ENCODE data around the gene ZNF644. TPM values are rescaled to one million over a fixed set of nuclear protein-coding genes. Genes with fewer than 3 reads are reported as not detected.

The ZNF644 gene
- total RNA-seq, 1 donor from 2014 or later, result 60.4 TPM

GRCh38 chr1:90995311-90995894 lies 26.4 kb downstream of the ZNF644 start:
- Mint-ChIP-seq H3K27me3 (ENCODE audit: insufficient read depth) (no peaks in the 10 kb centered on the region), H3K4me1 (ENCODE audit: low read depth) (peaks cover 59% of the 10 kb centered on the region), H3K4me3 (no peak overlapping the region), H3K27ac (no peak overlapping the region), H3K9me3 (peaks cover 26% of the 10 kb centered on the region), H3K36me3 (ENCODE audit: low read depth) (peaks cover 56% of the 10 kb centered on the region)
- DNase-seq (ENCODE audit: low spot score), result no peak
- intact Hi-C loops (cut with micrococcal nuclease), result no loop called here

GRCh38 chr1:90994461-90994860 lies 27.4 kb downstream of the ZNF644 start:
- no peaks in the 10 kb centered on the region for H3K27me3 Mint-ChIP-seq (ENCODE audit: insufficient read depth)
- DNase-seq (ENCODE audit: low spot score), result no peak
- intact Hi-C loops (cut with micrococcal nuclease), result no loop called here
- H3K9me3 Mint-ChIP-seq, result peaks cover 32% of the 10 kb centered on the region
- no peak overlapping the region for H3K27ac Mint-ChIP-seq
- peaks cover 49% of the 10 kb centered on the region for H3K4me1 Mint-ChIP-seq (ENCODE audit: low read depth)
- no peak overlapping the region for H3K4me3 Mint-ChIP-seq
- peaks cover 58% of the 10 kb centered on the region for H3K36me3 Mint-ChIP-seq (ENCODE audit: low read depth)

- intact Hi-C loops (cut with micrococcal nuclease), result no loop called here
- DNase-seq (ENCODE audit: low spot score), result no peak
- Mint-ChIP-seq H3K4me1 (ENCODE audit: low read depth) (peaks cover 40% of the 10 kb centered on the region), H3K27ac (no peak overlapping the region), H3K27me3 (ENCODE audit: insufficient read depth) (no peaks in the 10 kb centered on the region), H3K36me3 (ENCODE audit: low read depth) (peaks cover 62% of the 10 kb centered on the region), H3K4me3 (no peak overlapping the region), H3K9me3 (peaks cover 36% of the 10 kb centered on the region)
Observed at GRCh38 chr1:90993245-90993644, 28.6 kb downstream of the ZNF644 start.

- H3K4me1 Mint-ChIP-seq (ENCODE audit: low read depth), result peaks cover 41% of the 10 kb centered on the region
- H3K36me3 Mint-ChIP-seq (ENCODE audit: low read depth), result peaks cover 64% of the 10 kb centered on the region
- H3K27ac Mint-ChIP-seq, result no peak overlapping the region
- DNase-seq (ENCODE audit: low spot score), result no peak
- H3K4me3 Mint-ChIP-seq, result no peak overlapping the region
- no peaks in the 10 kb centered on the region for H3K27me3 Mint-ChIP-seq (ENCODE audit: insufficient read depth)
- intact Hi-C loops (cut with micrococcal nuclease), result no loop called here
- peaks cover 49% of the 10 kb centered on the region for H3K9me3 Mint-ChIP-seq
Observed at GRCh38 chr1:90990779-90991178, 31.1 kb downstream of the ZNF644 start.

- DNase-seq (ENCODE audit: low spot score), result no peak
- peaks cover 37% of the 10 kb centered on the region for H3K4me1 Mint-ChIP-seq (ENCODE audit: low read depth)
- no peaks in the 10 kb centered on the region for H3K27me3 Mint-ChIP-seq (ENCODE audit: insufficient read depth)
- H3K36me3 Mint-ChIP-seq (ENCODE audit: low read depth), result peaks cover 59% of the 10 kb centered on the region
- intact Hi-C loops (cut with micrococcal nuclease), result no loop called here
- H3K27ac Mint-ChIP-seq, result no peak overlapping the region
- no peak overlapping the region for H3K4me3 Mint-ChIP-seq
- H3K9me3 Mint-ChIP-seq, result peaks cover 49% of the 10 kb centered on the region
Observed at GRCh38 chr1:90989990-90990389, 31.8 kb downstream of the ZNF644 start.

- H3K4me3 Mint-ChIP-seq, result no peak overlapping the region
- peaks cover 30% of the 10 kb centered on the region for H3K4me1 Mint-ChIP-seq (ENCODE audit: low read depth)
- no peaks in the 10 kb centered on the region for H3K27me3 Mint-ChIP-seq (ENCODE audit: insufficient read depth)
- peaks cover 49% of the 10 kb centered on the region for H3K9me3 Mint-ChIP-seq
- DNase-seq (ENCODE audit: low spot score), result no peak
- peaks cover 56% of the 10 kb centered on the region for H3K36me3 Mint-ChIP-seq (ENCODE audit: low read depth)
- no peak overlapping the region for H3K27ac Mint-ChIP-seq
- intact Hi-C loops (cut with micrococcal nuclease), result no loop called here
Observed at GRCh38 chr1:90989302-90989701, 32.5 kb downstream of the ZNF644 start.

- no peak for DNase-seq (ENCODE audit: low spot score)
- peaks cover 58% of the 10 kb centered on the region for H3K36me3 Mint-ChIP-seq (ENCODE audit: low read depth)
- intact Hi-C loops (cut with micrococcal nuclease), result no loop called here
- H3K4me3 Mint-ChIP-seq, result no peak overlapping the region
- H3K27me3 Mint-ChIP-seq (ENCODE audit: insufficient read depth), result no peaks in the 10 kb centered on the region
- no peak overlapping the region for H3K27ac Mint-ChIP-seq
- H3K9me3 Mint-ChIP-seq, result peaks cover 44% of the 10 kb centered on the region
- peaks cover 19% of the 10 kb centered on the region for H3K4me1 Mint-ChIP-seq (ENCODE audit: low read depth)
Observed at GRCh38 chr1:90987841-90988240, 34.0 kb downstream of the ZNF644 start.

GRCh38 chr1:90986953-90987352 lies 34.9 kb downstream of the ZNF644 start:
- intact Hi-C loops (cut with micrococcal nuclease), result no loop called here
- no peak overlapping the region for H3K27ac Mint-ChIP-seq
- H3K4me1 Mint-ChIP-seq (ENCODE audit: low read depth), result peaks cover 19% of the 10 kb centered on the region
- H3K4me3 Mint-ChIP-seq, result no peak overlapping the region
- DNase-seq (ENCODE audit: low spot score), result no peak
- peaks cover 44% of the 10 kb centered on the region for H3K9me3 Mint-ChIP-seq
- no peaks in the 10 kb centered on the region for H3K27me3 Mint-ChIP-seq (ENCODE audit: insufficient read depth)
- peaks cover 55% of the 10 kb centered on the region for H3K36me3 Mint-ChIP-seq (ENCODE audit: low read depth)

- intact Hi-C loops (cut with micrococcal nuclease), result no loop called here
- H3K9me3 Mint-ChIP-seq, result no peaks in the 10 kb centered on the region
Observed at GRCh38 chr1:90977522-90977921, 44.3 kb downstream of the ZNF644 start.

GRCh38 chr1:90973897-90974798 lies 47.7 kb downstream of the ZNF644 start:
- Mint-ChIP-seq H3K36me3 (ENCODE audit: low read depth) (peaks cover 26% of the 10 kb centered on the region), H3K27ac (peak overlapping the region; percentile 65), H3K4me1 (ENCODE audit: low read depth) (peaks cover 32% of the 10 kb centered on the region)

More at GRCh38 chr1:90977522-90977921, 44.3 kb downstream of the ZNF644 start:
- H3K27me3 Mint-ChIP-seq (ENCODE audit: insufficient read depth), result no peaks in the 10 kb centered on the region
- H3K27ac Mint-ChIP-seq, result no peak overlapping the region
- peaks cover 26% of the 10 kb centered on the region for H3K4me1 Mint-ChIP-seq (ENCODE audit: low read depth)
- H3K4me3 Mint-ChIP-seq, result no peak overlapping the region
- peaks cover 24% of the 10 kb centered on the region for H3K36me3 Mint-ChIP-seq (ENCODE audit: low read depth)
- DNase-seq (ENCODE audit: low spot score), result no peak

GRCh38 chr1:90970208-90970607 lies 51.6 kb downstream of the ZNF644 start:
- Mint-ChIP-seq H3K4me1 (ENCODE audit: low read depth) (peaks cover 26% of the 10 kb centered on the region), H3K9me3 (no peaks in the 10 kb centered on the region), H3K36me3 (ENCODE audit: low read depth) (peaks cover 25% of the 10 kb centered on the region), H3K27ac (no peak overlapping the region), H3K27me3 (ENCODE audit: insufficient read depth) (no peaks in the 10 kb centered on the region), H3K4me3 (no peak overlapping the region)
- DNase-seq (ENCODE audit: low spot score), result no peak
- intact Hi-C loops (cut with micrococcal nuclease), result no loop called here

More at GRCh38 chr1:90973897-90974798, 47.7 kb downstream of the ZNF644 start:
- DNase-seq (ENCODE audit: low spot score), result no peak
- Mint-ChIP-seq H3K9me3 (no peaks in the 10 kb centered on the region), H3K27me3 (ENCODE audit: insufficient read depth) (no peaks in the 10 kb centered on the region), H3K4me3 (no peak overlapping the region)
- intact Hi-C loops (cut with micrococcal nuclease), result no loop called here

- Mint-ChIP-seq H3K4me3 (no peak overlapping the region), H3K27me3 (ENCODE audit: insufficient read depth) (no peaks in the 10 kb centered on the region), H3K27ac (no peak overlapping the region), H3K4me1 (ENCODE audit: low read depth) (peaks cover 17% of the 10 kb centered on the region), H3K9me3 (no peaks in the 10 kb centered on the region), H3K36me3 (ENCODE audit: low read depth) (peaks cover 19% of the 10 kb centered on the region)
- no peak for DNase-seq (ENCODE audit: low spot score)
- intact Hi-C loops (cut with micrococcal nuclease), result loop anchor here (10.0 kb wide), 2 partner anchors 196 to 394 kb away; no protein-coding TSS in a partner anchor
Observed at GRCh38 chr1:90969241-90969640, 52.6 kb downstream of the ZNF644 start.

GRCh38 chr1:90964444-90965035 lies 57.3 kb downstream of the ZNF644 start:
- intact Hi-C loops (cut with micrococcal nuclease), result loop anchor here (1.0 to 10.0 kb wide), 5 partner anchors 112 to 390 kb away; no protein-coding TSS in a partner anchor
- no peak for DNase-seq (ENCODE audit: low spot score)
- H3K4me3 Mint-ChIP-seq, result no peak overlapping the region
- peaks cover 15% of the 10 kb centered on the region for H3K4me1 Mint-ChIP-seq (ENCODE audit: low read depth)
- no peak overlapping the region for H3K27ac Mint-ChIP-seq
- H3K27me3 Mint-ChIP-seq (ENCODE audit: insufficient read depth), result no peaks in the 10 kb centered on the region
- no peaks in the 10 kb centered on the region for H3K9me3 Mint-ChIP-seq
- H3K36me3 Mint-ChIP-seq (ENCODE audit: low read depth), result peaks cover 13% of the 10 kb centered on the region
